ENCODE measurements around the gene GRB10.
"Not testable (repeated sequence)": the region's sequence is repeated elsewhere in the genome, so short reads cannot be mapped to it uniquely, and the experiment has no call there.

Gene GRB10

GRCh38 chr7:50564640-50565558, 217.8 kb downstream of the GRB10 start, which contains the start of gene DDC:
TSS of gene DDC (minus strand) at chr7:50565405. CDS start at chr7:50544085, 21,320 bp downstream.
- Mint-ChIP-seq H3K9me3 (no peaks in the 10 kb centered on the region), H3K4me1 (ENCODE audit: low read depth) (no peaks in the 10 kb centered on the region), H3K4me3 (no peak within 1 kb of the TSS), H3K36me3 (ENCODE audit: low read depth) (no peaks in the 10 kb centered on the region), H3K27ac (no peak within 1 kb of the TSS), H3K27me3 (no peaks in the 10 kb centered on the region)

DNA sequence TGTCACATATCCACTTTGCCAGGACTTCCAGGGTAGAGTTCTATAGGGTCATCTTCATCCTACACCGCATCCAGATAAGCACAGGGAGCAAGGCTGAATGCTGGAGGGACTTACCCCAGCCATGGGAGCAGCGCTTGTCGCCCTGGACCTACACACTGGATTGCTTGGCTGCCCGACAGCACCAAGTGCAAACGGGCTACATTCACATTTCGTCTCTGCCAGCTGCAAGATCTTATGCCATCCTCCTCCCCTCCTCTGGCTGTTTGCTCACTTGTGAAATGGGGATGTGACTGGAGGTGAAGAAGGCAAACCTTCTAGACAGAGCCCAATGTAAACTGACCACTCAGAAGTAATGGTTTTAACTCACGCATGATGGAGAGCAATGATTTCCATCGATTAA, 218.5 kb downstream of the GRB10 start:
- Mint-ChIP-seq H3K9me3 (no peaks in the 10 kb centered on the region), H3K36me3 (ENCODE audit: low read depth) (no peaks in the 10 kb centered on the region), H3K4me3 (no peak overlapping the region), H3K27ac (no peak overlapping the region), H3K27me3 (peaks cover under 1% of the 10 kb centered on the region), H3K4me1 (ENCODE audit: low read depth) (no peaks in the 10 kb centered on the region)

DNA sequence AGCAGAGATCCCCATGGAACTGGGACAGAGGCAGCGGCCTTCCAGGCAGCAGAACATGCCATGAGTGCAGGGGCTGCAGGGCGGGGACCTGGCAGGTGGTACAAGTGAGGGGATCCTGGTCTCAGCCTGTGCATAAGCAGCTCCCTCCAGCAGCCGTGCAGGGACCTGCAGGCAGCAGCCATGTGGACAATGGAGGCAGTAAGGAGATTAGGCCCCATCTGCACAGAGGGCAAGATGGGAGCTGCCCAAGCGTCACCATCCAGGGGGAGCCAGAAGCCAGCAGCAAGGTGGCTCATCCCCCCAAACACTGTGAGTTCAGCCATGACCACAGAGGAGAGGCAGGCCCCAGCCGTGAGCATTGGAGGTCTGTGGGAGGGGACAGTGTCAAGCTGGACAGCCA, 220.6 kb downstream of the GRB10 start:
- no peaks in the 10 kb centered on the region for H3K4me1 Mint-ChIP-seq (ENCODE audit: low read depth)
- no peak overlapping the region for H3K4me3 Mint-ChIP-seq
- no peaks in the 10 kb centered on the region for H3K36me3 Mint-ChIP-seq (ENCODE audit: low read depth)
- H3K27ac Mint-ChIP-seq: no peak overlapping the region
- peaks cover 12% of the 10 kb centered on the region for H3K27me3 Mint-ChIP-seq
- H3K9me3 Mint-ChIP-seq: no peaks in the 10 kb centered on the region

DNA sequence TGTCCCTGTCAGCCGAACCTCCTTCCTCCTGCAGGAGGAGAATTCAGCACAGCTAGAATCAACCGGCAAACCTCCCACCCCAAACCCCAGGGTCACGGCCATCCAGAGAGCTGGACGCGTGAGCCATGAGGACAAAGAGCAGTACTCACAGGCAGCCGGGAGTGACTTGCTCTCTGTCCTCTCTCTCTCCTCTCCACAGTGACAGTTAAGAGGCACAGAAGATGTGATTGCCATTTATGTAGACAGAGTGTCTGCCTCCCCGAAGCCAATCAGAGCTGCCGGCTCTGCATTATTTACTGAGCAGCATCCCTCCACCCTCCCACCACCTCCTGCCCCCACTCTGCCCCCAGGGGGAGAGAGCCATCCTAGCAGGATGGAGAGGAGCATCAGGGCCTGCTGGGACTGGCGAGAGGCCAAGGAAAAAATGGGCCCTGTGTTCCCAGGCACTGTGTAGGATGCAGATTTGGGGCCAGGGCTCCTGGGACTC, 221.8 kb downstream of the GRB10 start:
- Mint-ChIP-seq H3K27ac (no peak overlapping the region), H3K4me1 (ENCODE audit: low read depth) (no peaks in the 10 kb centered on the region), H3K4me3 (no peak overlapping the region), H3K9me3 (no peaks in the 10 kb centered on the region), H3K27me3 (peaks cover 17% of the 10 kb centered on the region), H3K36me3 (ENCODE audit: low read depth) (no peaks in the 10 kb centered on the region)

- H3K27ac Mint-ChIP-seq: no peak overlapping the region
Measured at GRCh38 chr7:50559881-50560280, 222.8 kb downstream of the GRB10 start.

DNA sequence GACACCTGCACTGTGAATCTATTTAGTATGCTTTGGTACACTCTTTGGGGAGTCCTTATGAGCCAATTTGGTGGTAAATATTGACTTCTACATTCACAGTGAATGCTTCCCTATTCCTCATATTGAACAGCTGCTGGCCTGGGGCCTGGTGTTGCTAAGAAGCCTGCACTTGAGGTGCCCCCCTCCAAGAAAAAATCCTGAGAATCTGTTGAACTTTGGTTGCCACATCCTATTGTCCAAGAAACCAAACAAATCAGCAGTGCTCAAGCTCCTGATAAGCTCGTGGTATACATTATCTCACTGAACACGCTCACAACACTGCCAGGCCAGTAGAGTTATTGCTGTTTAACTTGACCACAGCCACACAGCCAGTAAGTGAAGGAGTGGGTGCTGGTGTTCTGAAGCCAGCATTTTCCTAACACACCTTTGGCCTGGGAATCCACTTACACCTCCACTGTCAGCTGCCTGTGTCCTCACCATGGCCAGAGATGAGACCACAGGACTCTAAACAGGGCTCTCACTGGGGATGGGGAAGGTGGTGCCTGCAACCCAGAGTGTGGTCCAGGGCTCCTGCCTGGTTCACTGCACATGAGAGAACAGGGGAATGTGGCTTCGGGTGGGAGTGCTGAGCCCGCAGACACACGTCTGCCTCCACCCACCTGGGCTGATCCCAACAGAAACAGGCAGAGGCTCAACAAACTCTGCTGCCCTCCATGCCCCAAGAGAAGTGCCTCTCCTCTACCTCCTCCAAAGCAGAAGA, 224.2 kb downstream of the GRB10 start:
- H3K9me3 Mint-ChIP-seq: no peaks in the 10 kb centered on the region
- H3K36me3 Mint-ChIP-seq (ENCODE audit: low read depth): no peaks in the 10 kb centered on the region
- no peak overlapping the region for H3K27ac Mint-ChIP-seq
- H3K4me1 Mint-ChIP-seq (ENCODE audit: low read depth): no peaks in the 10 kb centered on the region
- H3K27me3 Mint-ChIP-seq: peaks cover 17% of the 10 kb centered on the region
- no peak overlapping the region for H3K4me3 Mint-ChIP-seq

More at GRCh38 chr7:50559881-50560280, 222.8 kb downstream of the GRB10 start:
- H3K4me3 Mint-ChIP-seq: no peak overlapping the region
- H3K36me3 Mint-ChIP-seq (ENCODE audit: low read depth): no peaks in the 10 kb centered on the region
- no peaks in the 10 kb centered on the region for H3K4me1 Mint-ChIP-seq (ENCODE audit: low read depth)
- no peaks in the 10 kb centered on the region for H3K9me3 Mint-ChIP-seq
- peaks cover 17% of the 10 kb centered on the region for H3K27me3 Mint-ChIP-seq

DNA sequence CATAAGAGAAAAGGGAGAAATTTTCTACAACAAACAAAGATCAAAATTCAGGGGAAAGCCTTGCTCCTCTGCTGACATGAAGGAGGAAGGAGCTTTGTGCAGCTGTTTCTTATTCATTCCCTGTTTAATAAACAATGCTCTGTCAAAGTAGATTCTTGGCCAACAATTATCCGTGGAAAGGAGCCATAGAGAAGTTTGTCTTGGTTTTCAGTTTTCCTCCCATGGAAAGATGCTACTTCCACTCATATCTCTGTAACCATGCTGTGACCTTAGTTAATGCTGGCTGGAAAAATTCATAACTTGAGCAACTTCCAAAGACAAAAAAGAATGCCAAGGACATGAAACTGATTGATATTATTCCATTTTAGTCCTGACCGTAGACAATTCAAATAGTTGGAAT, 225.6 kb downstream of the GRB10 start:
- Mint-ChIP-seq H3K36me3 (ENCODE audit: low read depth) (no peaks in the 10 kb centered on the region), H3K27me3 (peaks cover 17% of the 10 kb centered on the region), H3K4me3 (no peak overlapping the region), H3K27ac (no peak overlapping the region), H3K9me3 (no peaks in the 10 kb centered on the region), H3K4me1 (ENCODE audit: low read depth) (no peaks in the 10 kb centered on the region)

DNA sequence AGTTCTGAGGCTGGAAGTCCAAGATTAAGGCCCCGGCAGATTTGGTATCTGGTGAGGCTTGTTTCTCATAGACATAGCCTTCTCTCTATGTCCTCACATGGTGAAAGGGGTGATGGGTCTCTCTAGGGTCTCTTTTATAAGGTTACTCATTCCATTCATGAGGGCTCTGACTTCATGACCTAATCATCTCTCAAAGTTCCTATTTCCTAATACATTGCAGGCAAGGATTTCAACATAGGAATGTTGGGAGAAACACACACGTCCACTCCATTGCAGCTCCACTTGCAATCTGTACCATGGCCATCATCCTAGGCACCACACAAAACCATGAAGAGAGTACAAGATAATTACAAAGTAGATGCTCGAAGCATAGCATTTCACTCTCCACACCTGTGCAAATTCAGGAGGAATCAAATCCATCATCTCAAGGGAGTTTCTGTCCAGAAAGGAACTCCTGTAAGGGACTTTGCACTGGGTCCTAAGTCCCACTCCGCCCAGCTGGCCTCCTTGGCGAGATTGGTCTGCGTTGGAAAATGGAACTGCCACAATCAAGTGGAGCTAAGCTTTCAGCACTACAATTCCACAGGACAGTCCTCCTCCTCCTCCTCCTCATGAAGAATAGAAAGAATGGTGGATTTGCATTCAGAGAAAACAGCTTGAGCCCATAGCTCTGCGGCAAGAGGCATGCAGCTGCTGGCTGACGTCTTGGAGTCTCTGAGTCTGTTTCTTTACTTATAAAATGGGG, 226.3 kb downstream of the GRB10 start:
- no peaks in the 10 kb centered on the region for H3K4me1 Mint-ChIP-seq (ENCODE audit: low read depth)

GRCh38 chr7:50555594-50556140, 227.0 kb downstream of the GRB10 start:
- peaks cover 17% of the 10 kb centered on the region for H3K27me3 Mint-ChIP-seq

More for the DNA sequence above, 226.3 kb downstream of the GRB10 start:
- H3K4me3 Mint-ChIP-seq: no peak overlapping the region
- peaks cover 17% of the 10 kb centered on the region for H3K27me3 Mint-ChIP-seq
- H3K27ac Mint-ChIP-seq: no peak overlapping the region
- H3K36me3 Mint-ChIP-seq (ENCODE audit: low read depth): no peaks in the 10 kb centered on the region
- H3K9me3 Mint-ChIP-seq: no peaks in the 10 kb centered on the region

DNA sequence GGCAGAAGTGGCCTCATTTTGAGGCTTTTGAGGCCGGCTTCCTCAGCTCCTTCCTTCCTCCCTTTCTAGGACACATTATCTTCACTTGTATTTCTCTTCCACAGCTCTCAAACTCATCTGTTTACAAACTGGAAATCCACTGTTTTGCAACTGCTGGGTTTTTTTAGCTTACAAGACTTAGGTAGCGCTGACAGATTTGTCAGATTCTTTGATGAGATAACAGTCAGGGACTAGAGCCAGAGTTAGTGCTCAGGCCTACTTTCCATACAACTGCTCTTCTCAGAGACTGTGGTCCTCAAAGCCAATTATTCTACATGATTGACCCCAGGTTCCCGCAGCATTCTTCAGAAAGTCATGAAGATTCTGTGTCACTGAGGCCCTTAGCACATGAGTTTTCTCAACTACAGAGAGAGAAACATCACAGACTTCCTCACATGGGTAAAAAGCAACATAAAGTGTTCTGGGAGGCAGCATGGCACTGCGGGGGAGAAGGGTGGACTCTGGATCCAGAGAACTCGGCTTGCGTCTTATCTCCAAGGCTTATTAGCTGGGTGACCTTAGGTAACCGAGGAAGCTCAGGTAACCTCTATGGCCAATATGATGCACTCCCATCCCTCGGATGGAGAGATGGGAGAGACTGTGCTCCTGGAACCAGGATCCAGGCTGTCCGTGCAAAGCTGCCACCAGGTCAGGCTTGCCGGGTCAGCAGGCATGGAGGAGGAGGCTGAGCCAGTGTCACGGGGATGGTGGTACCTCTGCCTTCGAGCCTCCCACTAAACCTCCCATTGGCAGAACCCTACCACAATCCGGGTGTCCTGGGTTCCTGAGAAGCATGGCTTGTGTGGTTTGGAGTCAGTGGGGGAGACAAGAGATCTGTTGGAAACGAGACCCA, 228.0 kb downstream of the GRB10 start:
- H3K4me3 Mint-ChIP-seq: no peak overlapping the region
- H3K9me3 Mint-ChIP-seq: no peaks in the 10 kb centered on the region
- H3K27me3 Mint-ChIP-seq: peaks cover 17% of the 10 kb centered on the region
- H3K27ac Mint-ChIP-seq: no peak overlapping the region
- H3K36me3 Mint-ChIP-seq (ENCODE audit: low read depth): no peaks in the 10 kb centered on the region
- H3K4me1 Mint-ChIP-seq (ENCODE audit: low read depth): no peaks in the 10 kb centered on the region

More at GRCh38 chr7:50555594-50556140, 227.0 kb downstream of the GRB10 start:
- Mint-ChIP-seq H3K4me1 (ENCODE audit: low read depth) (no peaks in the 10 kb centered on the region), H3K9me3 (no peaks in the 10 kb centered on the region), H3K4me3 (no peak overlapping the region), H3K27ac (no peak overlapping the region), H3K36me3 (ENCODE audit: low read depth) (no peaks in the 10 kb centered on the region)

DNA sequence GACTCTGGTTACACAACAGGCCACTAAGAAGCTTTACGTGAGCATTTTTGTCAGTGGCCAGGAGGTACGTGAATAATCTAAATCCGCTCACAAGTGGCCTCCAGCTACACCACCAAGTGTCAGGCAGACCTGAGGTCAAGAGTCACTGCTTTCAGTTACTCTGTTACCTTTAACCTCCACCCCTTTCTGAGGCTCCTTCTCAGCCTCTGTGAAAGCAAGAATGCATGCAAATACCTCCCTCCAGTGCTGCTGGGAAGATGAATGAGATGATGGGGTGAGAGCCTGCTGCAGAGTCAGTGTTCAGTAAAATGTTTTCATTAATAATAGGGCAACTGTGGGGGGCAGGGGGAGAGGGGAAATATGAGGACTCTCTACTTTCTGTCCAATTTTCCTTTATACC, 228.7 kb downstream of the GRB10 start:
- Mint-ChIP-seq H3K27ac (no peak overlapping the region), H3K9me3 (no peaks in the 10 kb centered on the region), H3K4me3 (no peak overlapping the region), H3K4me1 (ENCODE audit: low read depth) (no peaks in the 10 kb centered on the region), H3K27me3 (peaks cover 15% of the 10 kb centered on the region), H3K36me3 (ENCODE audit: low read depth) (no peaks in the 10 kb centered on the region)

DNA sequence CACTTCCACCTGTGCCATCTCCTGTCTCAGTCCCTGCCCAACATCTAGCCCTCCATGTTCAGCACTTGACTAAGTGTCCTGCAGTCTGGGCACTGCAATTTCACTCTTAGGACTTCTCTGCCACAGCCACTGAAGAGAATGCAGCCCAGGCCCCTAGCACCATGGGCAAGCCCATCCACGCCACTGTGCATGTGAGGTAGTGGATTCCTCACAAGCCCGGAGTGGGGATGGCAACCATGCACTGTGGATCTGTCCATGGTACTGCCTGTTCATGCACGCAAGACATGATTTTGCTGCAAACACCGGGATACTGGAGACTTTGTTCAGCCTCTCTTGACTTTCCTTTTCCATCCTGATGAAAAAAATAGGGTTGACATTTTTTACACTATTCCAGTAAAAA, 229.8 kb downstream of the GRB10 start:
- Mint-ChIP-seq H3K27me3 (peaks cover 10% of the 10 kb centered on the region), H3K4me3 (no peak overlapping the region), H3K9me3 (no peaks in the 10 kb centered on the region), H3K36me3 (ENCODE audit: low read depth) (no peaks in the 10 kb centered on the region), H3K27ac (no peak overlapping the region), H3K4me1 (ENCODE audit: low read depth) (no peaks in the 10 kb centered on the region)

GRCh38 chr7:50552139-50552538, 230.6 kb downstream of the GRB10 start:
- peaks cover 6% of the 10 kb centered on the region for H3K27me3 Mint-ChIP-seq
- H3K9me3 Mint-ChIP-seq: no peaks in the 10 kb centered on the region
- H3K27ac Mint-ChIP-seq: no peak overlapping the region
- no peak overlapping the region for H3K4me3 Mint-ChIP-seq
- H3K36me3 Mint-ChIP-seq (ENCODE audit: low read depth): no peaks in the 10 kb centered on the region
- no peaks in the 10 kb centered on the region for H3K4me1 Mint-ChIP-seq (ENCODE audit: low read depth)

DNA sequence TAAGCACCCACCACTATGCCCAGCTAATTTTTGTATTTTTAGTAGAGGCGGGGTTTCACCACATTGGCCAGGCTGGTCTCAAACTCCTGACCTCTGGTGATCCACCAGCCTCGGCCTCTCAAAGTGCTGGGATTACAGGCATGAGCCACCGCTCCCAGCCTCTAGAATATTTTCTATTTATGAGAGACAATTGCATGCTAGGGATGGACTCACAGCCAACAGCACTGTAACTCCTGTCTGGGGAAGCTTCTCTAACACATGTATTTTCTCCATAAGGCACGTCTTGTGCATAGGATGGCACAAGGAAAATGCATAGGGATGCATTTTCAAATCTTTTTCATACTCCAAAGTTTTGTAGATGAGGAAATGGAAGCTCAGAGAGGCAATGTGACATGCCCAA, 237.1 kb downstream of the GRB10 start:
- H3K4me3 Mint-ChIP-seq; H3K4me1 Mint-ChIP-seq (ENCODE audit: low read depth); H3K9me3 Mint-ChIP-seq; H3K27ac Mint-ChIP-seq; H3K36me3 Mint-ChIP-seq (ENCODE audit: low read depth); H3K27me3 Mint-ChIP-seq: not testable (repeated sequence)

All from stimulated activated naive CD8-positive, alpha-beta T cell treated with anti-CD3 and anti-CD28 coated beads, Interleukin-15, Interleukin-2, amounts not matched to agents 100 ng/mL and 50 ng/mL, for 24 hours (primary cell).